ENCODE results near the gene SCAF1. TPM values are rescaled to one million over a fixed set of nuclear protein-coding genes. Genes with fewer than 3 reads are reported as not detected.

SCAF1 gene
- total and polyA plus RNA-seq, 9 of the 15 experiments (the other 6 are each of a cell fraction or from before 2014, with no cell fraction given), result 0.20 to 79.0 (median 4.9) TPM

DNA sequence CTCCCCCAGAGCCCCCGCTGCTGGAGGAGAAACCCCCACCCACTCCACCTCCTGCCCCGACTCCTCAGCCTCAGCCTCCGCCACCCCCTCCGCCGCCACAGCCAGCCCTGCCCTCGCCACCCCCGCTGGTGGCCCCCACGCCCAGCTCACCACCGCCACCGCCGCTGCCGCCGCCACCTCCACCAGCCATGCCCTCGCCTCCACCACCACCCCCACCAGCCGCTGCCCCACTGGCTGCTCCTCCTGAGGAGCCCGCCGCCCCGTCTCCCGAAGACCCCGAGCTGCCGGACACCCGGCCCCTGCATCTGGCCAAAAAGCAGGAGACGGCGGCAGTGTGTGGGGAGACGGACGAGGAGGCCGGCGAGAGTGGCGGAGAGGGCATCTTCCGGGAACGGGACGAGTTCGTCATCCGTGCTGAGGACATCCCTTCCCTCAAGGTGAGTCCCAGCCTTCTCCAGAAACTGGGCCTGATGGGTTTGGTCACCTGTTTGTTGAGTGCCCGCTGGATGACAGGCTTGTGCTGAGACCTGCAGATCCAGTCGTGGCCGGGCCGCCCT is 40.4 kb upstream of the SCAF1 start:
- Histone ChIP-seq H4K20me1 (replicated peaks; ENCODE audit: control insufficient read depth, insufficient read depth, low read length) (0 out of 2 replicates have a peak, but pooled peaks cover 5% of the 10 kb centered on the region), H2AFZ (ENCODE audit: low read depth, low read length) (no peak overlapping the region), H3K4me2 (ENCODE audit: insufficient read depth, low read length) (no peak overlapping the region), H3K9me3 (replicated peaks; ENCODE audit: control insufficient read depth, insufficient read depth, low read depth, low read length) (no peaks in the 10 kb centered on the region), H3K9ac (ENCODE audit: insufficient read depth in 1 of 2, low read depth in 2 of 2, low read length in 2 of 2) (no peak overlapping the region), H3K4me1 (replicated peaks in 1 of 2; ENCODE audit: control insufficient read depth in 2 of 2, insufficient read depth in 2 of 2, low read length in 2 of 2) (peaks cover 0 to 16% of the 10 kb centered on the region in 2 experiments; a peak in 2 of 5 replicates), H3K4me3 (no peak overlapping the region), H3K36me3 (ENCODE audit: control insufficient read depth, insufficient read depth, low read length) (peaks cover 84% of the 10 kb centered on the region), H3K27me3 (ENCODE audit: control insufficient read depth in 2 of 2, insufficient read depth in 2 of 2, low read length in 2 of 2) (no peaks in the 10 kb centered on the region), H3K27ac (ENCODE audit: extremely low read depth, low read depth, low read length) (no peak overlapping the region), H3K9me1 (ENCODE audit: control insufficient read depth, insufficient read depth, low read length) (no peaks in the 10 kb centered on the region), H3K79me2 (ENCODE audit: control insufficient read depth, insufficient read depth, low read length) (peaks cover 7% of the 10 kb centered on the region; the same call in 2 of the 3 replicates)
- WGBS (ENCODE audit: insufficient coverage, low coverage, missing lambda C conversion rate), result 93% methylated on average over 16 of the region's 38 CpGs
- FAIRE-seq (no peak), DNase-seq (ENCODE audit: extremely low read depth in 1 of 4, low spot score in 3 of 4) (peak in 1 of 4 experiments; percentile 8), ATAC-seq (no peak)
- TF ChIP-seq PTTG1 (tag; IDR thresholded peaks at IDR 0.05; ENCODE audit: low read depth), result no peak
- TF ChIP-seq, protein P1, sequence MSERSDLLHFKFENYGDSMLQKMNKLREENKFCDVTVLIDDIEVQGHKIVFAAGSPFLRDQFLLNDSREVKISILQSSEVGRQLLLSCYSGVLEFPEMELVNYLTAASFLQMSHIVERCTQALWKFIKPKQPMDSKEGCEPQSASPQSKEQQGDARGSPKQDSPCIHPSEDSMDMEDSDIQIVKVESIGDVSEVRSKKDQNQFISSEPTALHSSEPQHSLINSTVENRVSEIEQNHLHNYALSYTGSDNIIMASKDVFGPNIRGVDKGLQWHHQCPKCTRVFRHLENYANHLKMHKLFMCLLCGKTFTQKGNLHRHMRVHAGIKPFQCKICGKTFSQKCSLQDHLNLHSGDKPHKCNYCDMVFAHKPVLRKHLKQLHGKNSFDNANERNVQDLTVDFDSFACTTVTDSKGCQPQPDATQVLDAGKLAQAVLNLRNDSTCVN (CRISPR knock-in tag; IDR thresholded peaks at IDR 0.05), result no peak
- peak; percentile 51; the same call in 1 of the 2 replicates for TF ChIP-seq POLR2G (IDR thresholded peaks at IDR 0.05; ENCODE audit: low read depth, low read length)
- TF ChIP-seq ATF3 (IDR thresholded peaks at IDR 0.05), result no peak
- TF ChIP-seq ATF3 (CRISPR knock-in tag; conservative IDR thresholded peaks at IDR 0.05), result no peak
- TF ChIP-seq ZNF217 (CRISPR knock-in tag; IDR thresholded peaks at IDR 0.05), result no peak
- intact Hi-C loops (cut with micrococcal nuclease), result no loop called here
- in situ Hi-C loops (cut with MboI), result no loop called here
- CTCF ChIA-PET (ENCODE audit: low intra/inter-chr PET ratio), result no interaction called here
- no TSS peak for BruUV-seq (replicated peaks)
- POLR2A ChIA-PET, result interaction anchor here (0.7 kb wide), 1 partner anchor 40 kb away, joined by 3 read pairs; no protein-coding TSS in a partner anchor

Measured in K562 (cell line).